Rectal smooth muscle tissue (tissue), 1 donor: ENCODE results near the gene PPP1CC.
"Not testable (repeated sequence)": the region's sequence is repeated elsewhere in the genome, so short reads cannot be mapped to it uniquely, and the experiment has no call there.

Experiments used
- H3K27ac ChIP-seq: one replicate; pipeline ENCODE4 v1.7.0; 2013; ENCODE audit warnings: low read depth, low read length, inconsistent platforms
- H3K27me3 ChIP-seq: one replicate; pipeline ENCODE4 v1.7.0; 2013; ENCODE audit warnings: low read length; ENCODE audit not compliant: control insufficient read depth, insufficient read depth
- H3K36me3 ChIP-seq: one replicate; pipeline ENCODE4 v1.7.0; 2013; ENCODE audit warnings: low read length; ENCODE audit not compliant: control insufficient read depth, insufficient read depth
- H3K4me1 ChIP-seq: one replicate; pipeline ENCODE4 v1.7.0; 2013; ENCODE audit warnings: low read length; ENCODE audit not compliant: control insufficient read depth, insufficient read depth
- H3K4me3 ChIP-seq: one replicate; pipeline ENCODE4 v1.7.0; 2013; ENCODE audit warnings: low read length
- H3K9ac ChIP-seq: one replicate; pipeline ENCODE4 v1.7.0; 2013; ENCODE audit warnings: low read length

PPP1CC gene

DNA sequence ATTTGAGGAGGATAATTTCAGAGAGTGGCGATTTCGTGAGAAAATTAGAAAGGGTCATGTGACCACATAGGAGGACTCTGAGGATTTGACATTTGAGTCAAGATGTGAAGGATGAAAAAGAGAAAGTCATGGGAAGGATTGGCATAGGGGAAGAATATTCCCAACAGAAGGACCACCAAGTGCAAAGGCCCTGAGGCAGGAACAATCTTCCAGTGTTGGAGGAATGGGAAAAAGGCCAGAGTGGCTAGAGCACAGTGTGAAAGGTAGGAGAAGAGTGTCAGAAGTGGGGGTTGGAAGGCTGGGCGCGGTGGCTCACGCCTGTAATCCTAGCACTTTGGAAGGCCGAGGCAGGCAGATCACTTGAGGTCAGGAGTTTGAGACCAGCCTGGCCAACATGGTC is 3.9 kb upstream of the PPP1CC start:
- H3K36me3 ChIP-seq = no peaks in the 10 kb centered on the region
- H3K27me3 ChIP-seq = no peaks in the 10 kb centered on the region
- H3K4me3 ChIP-seq = no peak overlapping the region
- no peak overlapping the region for H3K9ac ChIP-seq
- H3K4me1 ChIP-seq = peaks cover 14% of the 10 kb centered on the region
- no peak overlapping the region for H3K27ac ChIP-seq

DNA sequence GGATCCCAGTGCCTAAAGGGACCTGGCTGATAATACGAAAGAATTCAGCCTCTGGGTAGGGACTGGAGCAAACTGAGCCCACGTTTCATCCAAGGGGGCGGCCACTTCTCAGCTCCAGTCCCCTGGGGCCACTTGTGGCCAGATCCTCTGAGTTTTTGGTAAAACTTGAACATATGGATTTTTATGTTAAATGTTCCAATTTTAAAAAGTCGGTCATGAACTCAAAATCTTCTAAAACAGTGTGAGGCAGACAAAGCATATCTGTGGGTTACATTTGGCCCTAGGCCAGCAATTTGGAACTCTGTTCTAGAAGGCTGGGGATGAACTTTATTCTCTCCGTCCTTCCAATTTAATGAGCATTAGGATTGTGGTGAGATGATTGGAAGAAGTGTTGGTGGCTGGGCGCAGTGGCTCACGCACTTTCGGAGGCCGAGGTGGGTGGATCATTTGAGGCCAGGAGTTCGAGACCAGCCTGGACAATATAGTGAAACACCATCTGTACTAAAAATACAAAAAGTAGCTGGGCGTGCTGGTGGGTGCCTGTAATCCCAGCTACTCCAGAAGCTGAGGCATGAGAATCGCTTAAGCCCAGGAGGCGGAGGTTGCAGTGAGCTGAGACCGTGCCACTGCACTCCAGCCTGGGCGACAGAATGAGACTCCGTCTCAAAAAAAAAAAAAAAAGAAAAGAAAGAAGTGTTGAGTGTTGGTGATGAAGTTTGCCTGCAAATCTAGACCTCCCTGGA is 3.0 kb upstream of the PPP1CC start:
- Histone ChIP-seq H3K4me1 (peaks cover 14% of the 10 kb centered on the region), H3K36me3 (no peaks in the 10 kb centered on the region), H3K27me3 (no peaks in the 10 kb centered on the region), H3K27ac (no peak overlapping the region), H3K9ac (no peak overlapping the region), H3K4me3 (no peak overlapping the region)

DNA sequence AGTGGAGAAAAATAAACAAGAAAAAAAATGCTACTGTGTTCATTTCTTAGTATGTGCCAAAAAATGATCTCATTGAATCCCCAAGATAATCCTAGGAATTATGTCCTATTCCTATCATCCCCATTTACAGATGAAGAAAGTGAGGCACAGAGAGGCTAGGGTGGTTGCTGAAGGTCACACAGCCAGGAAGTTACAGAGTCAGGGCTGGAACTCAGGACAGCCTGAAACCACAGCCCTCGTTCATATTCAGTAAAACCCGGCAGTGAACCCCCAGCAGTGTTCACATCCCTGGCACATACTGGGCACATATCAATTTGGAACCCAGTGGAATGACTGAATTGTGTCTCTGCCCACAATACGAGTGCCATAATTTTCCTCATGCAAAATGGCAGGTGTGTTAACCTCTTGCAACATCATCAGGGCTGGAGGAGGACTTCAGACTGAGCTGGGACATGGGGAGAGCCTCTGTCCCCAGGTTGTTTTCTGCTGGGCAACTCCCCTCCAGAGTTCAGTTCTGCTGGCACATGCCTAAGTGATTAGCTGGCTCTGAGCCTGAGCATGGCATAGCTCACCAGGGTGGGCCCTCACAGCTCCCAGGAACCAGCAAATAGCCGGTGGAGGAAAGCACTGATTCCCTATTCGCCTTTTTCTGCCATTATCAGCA is 2.0 kb upstream of the PPP1CC start:
- Histone ChIP-seq H3K4me1 (peaks cover 17% of the 10 kb centered on the region), H3K36me3 (no peaks in the 10 kb centered on the region), H3K9ac (no peak overlapping the region), H3K4me3 (no peak overlapping the region), H3K27me3 (no peaks in the 10 kb centered on the region), H3K27ac (no peak overlapping the region)

DNA sequence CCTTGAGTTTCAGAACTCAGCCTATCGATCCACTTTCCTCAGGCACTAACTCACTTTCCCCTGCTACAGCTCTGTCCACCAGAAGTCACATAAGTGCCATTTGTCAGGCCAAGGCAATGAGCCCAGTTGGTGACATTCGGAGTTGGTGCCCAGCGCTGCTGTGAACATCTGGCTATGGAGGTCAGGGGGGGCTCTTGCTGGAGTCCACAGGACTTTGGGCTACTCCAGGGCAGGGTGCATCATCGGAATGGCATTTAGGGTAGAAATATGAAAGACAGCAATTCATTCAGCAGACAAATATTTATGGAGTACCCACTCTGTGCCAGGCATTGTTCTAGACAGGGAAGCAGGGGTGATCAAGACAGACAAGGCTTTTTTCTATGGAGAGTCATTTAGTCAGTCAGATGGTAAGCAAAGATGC is 1.5 kb upstream of the PPP1CC start:
- Histone ChIP-seq H3K4me3 (peak overlapping the region; percentile 92), H3K36me3 (no peaks in the 10 kb centered on the region), H3K4me1 (peaks cover 17% of the 10 kb centered on the region), H3K27me3 (no peaks in the 10 kb centered on the region), H3K27ac (peak overlapping the region; percentile 65), H3K9ac (no peak overlapping the region)

DNA sequence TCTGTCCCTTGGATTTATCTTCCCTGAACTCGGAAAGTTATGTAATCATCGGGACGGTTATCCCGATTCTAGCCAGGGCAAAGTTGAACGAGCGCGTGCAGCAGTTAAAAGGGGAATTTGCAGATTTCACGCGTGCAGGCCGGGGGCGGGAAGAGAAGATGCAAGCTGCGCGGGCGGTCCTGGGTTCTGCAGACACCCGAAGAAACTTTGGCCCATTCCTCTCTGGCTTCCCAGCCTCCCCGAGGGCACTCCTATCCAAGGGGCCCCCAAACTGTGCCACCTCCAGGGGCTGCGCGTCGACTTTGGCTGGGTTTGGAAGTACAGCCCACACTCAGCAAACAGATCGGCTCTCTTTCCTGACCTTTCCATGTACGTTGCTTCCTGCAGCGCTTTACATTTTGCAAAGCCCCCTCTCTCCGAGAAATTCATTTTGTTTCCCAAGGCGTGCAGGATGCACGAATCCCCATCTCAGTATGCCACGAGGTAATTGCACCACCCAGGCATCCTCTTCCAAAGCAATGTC is 941 bp upstream of the PPP1CC start:
- no peaks in the 10 kb centered on the region for H3K36me3 ChIP-seq
- H3K9ac ChIP-seq = no peak overlapping the region
- peak overlapping the region; percentile 92 for H3K4me3 ChIP-seq
- H3K27ac ChIP-seq = peak overlapping the region; percentile 65
- no peaks in the 10 kb centered on the region for H3K27me3 ChIP-seq
- H3K4me1 ChIP-seq = peaks cover 19% of the 10 kb centered on the region

DNA sequence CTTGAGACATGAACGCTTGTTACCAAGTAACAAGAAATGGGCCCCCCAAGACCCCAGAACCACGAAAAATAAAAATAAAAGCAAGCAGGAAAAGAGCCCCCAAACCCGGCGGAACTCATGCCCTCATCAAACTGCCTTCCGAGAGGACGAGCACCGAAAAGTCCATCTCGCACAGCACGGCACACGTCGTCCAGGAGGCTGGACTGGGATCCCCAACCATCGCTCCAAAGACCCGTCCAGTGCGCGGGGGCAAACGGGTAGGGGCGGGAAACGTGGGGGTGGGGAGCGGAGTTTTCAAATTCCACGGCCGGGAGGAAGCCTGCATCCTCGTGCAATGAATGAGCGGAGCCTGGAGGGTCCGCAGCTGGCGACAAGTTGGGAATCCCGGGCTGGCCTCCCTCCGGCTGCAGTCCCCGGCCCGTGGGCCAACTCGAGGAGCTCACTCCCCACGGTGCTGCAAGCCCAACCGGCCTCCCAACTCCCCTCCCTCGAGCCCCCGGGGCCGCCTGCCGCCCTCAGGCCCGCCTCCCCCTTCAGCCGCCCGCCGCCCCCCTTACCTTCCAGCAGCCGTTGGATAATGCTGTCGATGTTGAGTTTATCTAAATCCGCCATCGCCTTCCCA is 484 bp downstream of the PPP1CC start:
- Histone ChIP-seq H3K9ac (peak overlapping the region; percentile 81), H3K27ac (peak overlapping the region; percentile 90), H3K4me1 (peaks cover 21% of the 10 kb centered on the region), H3K27me3 (no peaks in the 10 kb centered on the region), H3K4me3 (peak overlapping the region; percentile 90), H3K36me3 (no peaks in the 10 kb centered on the region)

DNA sequence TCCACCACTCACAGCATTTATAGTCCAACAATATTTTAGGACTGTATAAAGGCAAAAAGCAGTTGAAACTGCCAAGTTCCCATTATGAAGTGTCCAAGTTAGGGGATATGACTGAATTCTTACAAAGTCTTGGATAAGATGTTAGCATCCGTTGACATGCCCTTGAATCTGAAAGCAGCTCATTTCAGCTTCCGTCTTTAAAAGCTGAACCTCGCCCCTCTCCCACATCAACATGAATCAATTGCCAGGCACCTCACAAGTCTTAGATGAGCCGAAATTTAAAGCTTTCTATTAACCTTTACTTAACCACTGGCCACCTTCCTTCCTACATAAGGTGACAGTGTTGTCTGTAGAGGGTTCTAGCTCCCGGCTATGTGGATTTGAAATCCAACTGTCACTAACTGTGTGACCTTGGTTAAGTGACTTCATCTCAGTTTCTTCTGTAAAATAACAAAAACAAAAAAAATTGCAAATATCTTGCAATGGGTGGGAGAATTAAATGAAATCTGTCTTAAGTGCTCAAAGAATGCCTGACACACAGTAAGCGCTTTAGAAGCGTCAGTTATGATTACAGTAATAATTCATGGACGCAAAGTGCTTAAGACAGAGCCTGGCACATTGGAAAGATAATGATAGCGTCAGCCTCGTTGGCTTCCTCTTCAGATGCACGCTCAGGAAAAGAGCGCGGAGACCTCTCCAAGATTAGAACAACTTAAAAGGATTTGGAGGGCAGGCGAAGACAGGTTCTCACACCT is 1.2 kb downstream of the PPP1CC start:
- Histone ChIP-seq H3K27me3 (no peaks in the 10 kb centered on the region), H3K27ac (peak overlapping the region; percentile 90), H3K9ac (peak overlapping the region; percentile 70), H3K36me3 (no peaks in the 10 kb centered on the region), H3K4me1 (peaks cover 21% of the 10 kb centered on the region), H3K4me3 (peak overlapping the region; percentile 90)

DNA sequence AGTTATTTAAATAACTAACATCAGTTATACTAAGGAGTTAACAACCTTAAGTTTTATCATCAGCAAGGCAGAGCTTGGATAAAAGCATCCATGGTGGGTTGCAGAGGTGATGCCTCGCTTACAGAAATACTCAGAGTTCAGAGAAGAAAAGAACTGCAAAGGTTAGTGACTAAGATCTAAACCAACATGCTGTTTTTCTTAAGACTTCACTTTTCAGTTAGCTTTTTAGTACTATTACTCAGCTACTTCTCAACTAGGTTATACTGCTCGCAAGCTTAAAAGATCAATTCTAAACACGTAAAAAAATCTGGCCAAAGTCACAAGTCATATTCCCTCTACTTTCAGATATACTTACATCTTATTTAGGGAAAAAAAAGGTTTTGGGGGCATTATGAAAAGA is 2.8 kb downstream of the PPP1CC start:
- H3K27ac ChIP-seq = no peak overlapping the region
- peaks cover 2% of the 10 kb centered on the region for H3K36me3 ChIP-seq
- H3K9ac ChIP-seq = no peak overlapping the region
- peaks cover 21% of the 10 kb centered on the region for H3K4me1 ChIP-seq
- no peak overlapping the region for H3K4me3 ChIP-seq
- H3K27me3 ChIP-seq = no peaks in the 10 kb centered on the region

DNA sequence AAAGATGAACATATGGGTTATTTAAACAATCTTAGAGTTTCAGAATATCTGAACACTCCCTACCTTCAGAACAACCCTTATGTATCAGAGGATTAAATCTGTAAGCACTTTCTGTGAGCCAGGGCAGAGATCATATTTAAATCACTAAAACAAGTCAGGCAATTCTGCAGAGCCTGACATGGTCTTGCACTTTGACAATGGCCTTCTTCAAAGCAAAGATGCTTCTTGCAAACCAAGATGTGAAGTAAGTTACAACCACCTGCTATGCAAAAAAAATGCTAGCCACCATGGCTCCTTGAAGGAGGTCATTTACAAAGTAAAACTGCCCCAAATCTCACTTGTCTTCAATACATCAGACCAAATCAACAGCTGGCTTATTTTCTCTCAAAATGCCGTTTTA is 3.2 kb downstream of the PPP1CC start:
- peak overlapping the region; percentile 38 for H3K4me3 ChIP-seq
- no peak overlapping the region for H3K9ac ChIP-seq
- no peak overlapping the region for H3K27ac ChIP-seq
- H3K27me3 ChIP-seq = no peaks in the 10 kb centered on the region
- peaks cover 2% of the 10 kb centered on the region for H3K36me3 ChIP-seq
- peaks cover 18% of the 10 kb centered on the region for H3K4me1 ChIP-seq

DNA sequence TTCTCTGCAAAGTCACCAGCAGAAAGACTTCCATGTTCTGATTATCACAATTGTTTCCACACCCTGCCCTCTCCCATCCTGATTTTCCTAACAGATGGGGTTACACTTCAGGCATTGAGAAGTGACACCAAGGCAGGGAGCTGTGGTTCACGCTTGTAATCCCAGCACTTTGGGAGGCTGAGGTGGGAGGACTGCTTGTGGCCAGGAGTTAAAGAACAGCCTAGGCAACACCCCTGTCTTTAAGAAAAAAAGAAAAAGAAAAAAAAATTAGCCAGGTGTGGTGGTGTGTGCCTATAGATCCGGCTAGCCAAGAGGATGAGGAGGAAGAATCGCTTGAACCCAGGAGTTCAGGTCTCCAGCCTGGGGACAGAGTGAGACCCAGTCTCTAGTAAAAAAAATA is 5.2 kb downstream of the PPP1CC start:
- H3K36me3 ChIP-seq = peaks cover 5% of the 10 kb centered on the region
- H3K4me1 ChIP-seq = peaks cover 21% of the 10 kb centered on the region
- peak overlapping the region; percentile 15 for H3K4me3 ChIP-seq
- H3K27ac ChIP-seq = no peak overlapping the region
- H3K27me3 ChIP-seq = no peaks in the 10 kb centered on the region
- no peak overlapping the region for H3K9ac ChIP-seq

DNA sequence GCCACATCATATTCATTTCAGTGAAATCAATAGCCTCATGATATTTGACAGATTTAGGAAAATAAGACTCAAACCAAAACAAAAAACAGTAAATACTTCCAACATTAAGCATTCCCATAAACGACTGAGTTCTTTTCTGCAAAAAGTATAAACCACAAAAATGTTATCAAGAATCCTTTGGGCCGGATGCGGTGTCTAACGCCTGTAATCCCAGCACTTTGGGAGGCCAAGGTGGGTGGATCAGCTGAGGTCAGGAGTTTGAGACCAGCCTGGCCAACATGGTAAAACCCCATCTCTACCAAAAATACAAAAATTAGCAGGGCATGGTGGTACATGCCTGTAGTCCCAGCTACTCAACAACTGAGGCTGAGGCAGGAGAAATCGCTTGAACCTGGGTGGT is 5.7 kb downstream of the PPP1CC start:
- not testable (repeated sequence) for H3K36me3 ChIP-seq, H3K4me3 ChIP-seq, H3K27ac ChIP-seq, H3K9ac ChIP-seq, H3K27me3 ChIP-seq
- peaks cover 21% of the 10 kb centered on the region for H3K4me1 ChIP-seq

DNA sequence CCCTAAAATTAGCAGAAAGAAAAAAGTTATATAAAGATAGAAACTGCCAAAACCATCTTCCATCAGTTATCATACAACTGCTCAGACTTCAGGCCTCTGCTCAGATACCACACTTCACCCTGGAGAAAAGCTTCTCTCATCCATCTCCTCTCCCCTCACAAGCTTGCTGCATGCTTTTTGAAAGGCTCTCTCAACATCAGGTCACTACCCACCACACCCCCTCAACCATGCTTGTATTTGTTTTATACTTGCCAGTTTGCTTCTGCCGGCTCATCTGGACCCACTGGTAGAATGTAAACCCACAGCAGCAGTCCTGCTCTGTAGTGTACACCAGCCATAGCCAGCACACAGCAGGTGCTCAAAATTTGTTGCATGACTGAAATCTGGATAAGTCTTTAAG is 8.8 kb downstream of the PPP1CC start:
- H3K36me3 ChIP-seq = peaks cover 20% of the 10 kb centered on the region
- H3K4me3 ChIP-seq = no peak overlapping the region
- no peak overlapping the region for H3K27ac ChIP-seq
- H3K9ac ChIP-seq = no peak overlapping the region
- H3K4me1 ChIP-seq = peaks cover 18% of the 10 kb centered on the region
- H3K27me3 ChIP-seq = no peaks in the 10 kb centered on the region
